ENCODE measurements around the gene TNFRSF11A. TPM values are rescaled to one million over a fixed set of nuclear protein-coding genes. Genes with fewer than 3 reads are reported as not detected.

Gene TNFRSF11A
- total RNA-seq, 1 donor: under 0.01 TPM

DNA sequence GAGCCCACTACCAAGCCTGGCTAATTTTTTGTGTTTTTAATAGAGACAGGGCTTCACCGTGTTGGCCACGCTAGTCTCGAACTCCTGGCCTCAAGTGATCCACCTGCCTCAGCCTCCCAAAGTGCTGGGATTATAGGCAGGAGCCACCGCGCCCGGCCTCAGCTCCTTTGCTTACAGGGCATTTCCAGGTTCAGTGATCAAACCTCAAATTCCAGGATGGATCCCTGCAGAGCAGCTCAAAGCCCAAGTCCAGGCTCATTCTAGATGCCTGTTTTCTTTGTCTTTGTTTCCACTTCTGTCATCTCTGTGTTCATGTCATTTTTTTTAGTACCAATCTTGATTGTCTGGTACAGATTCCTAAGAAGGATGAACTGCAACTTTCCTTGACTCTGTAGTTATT, 41.9 kb downstream of the TNFRSF11A start:
- H3K4me2 ChIP-seq (ENCODE audit: insufficient read depth, low read length): no peak overlapping the region
- H3K79me2 ChIP-seq (ENCODE audit: insufficient read depth, low read length): no peaks in the 10 kb centered on the region
- no peaks in the 10 kb centered on the region for H3K9me3 ChIP-seq (ENCODE audit: low read depth, low read length)
- H3K4me3 ChIP-seq (ENCODE audit: insufficient read depth, low read length): no peak overlapping the region
- no peaks in the 10 kb centered on the region for H3K4me1 ChIP-seq (ENCODE audit: insufficient read depth, low read length)
- no peak overlapping the region for H2AFZ ChIP-seq (ENCODE audit: low read length)
- no peak for DNase-seq (ENCODE audit: insufficient read length, low spot score, missing footprints)
- H4K20me1 ChIP-seq (ENCODE audit: insufficient read depth, low read length): no peaks in the 10 kb centered on the region
- H3K27ac ChIP-seq (ENCODE audit: low read depth, low read length): no peak overlapping the region
- TF ChIP-seq, protein P1, sequence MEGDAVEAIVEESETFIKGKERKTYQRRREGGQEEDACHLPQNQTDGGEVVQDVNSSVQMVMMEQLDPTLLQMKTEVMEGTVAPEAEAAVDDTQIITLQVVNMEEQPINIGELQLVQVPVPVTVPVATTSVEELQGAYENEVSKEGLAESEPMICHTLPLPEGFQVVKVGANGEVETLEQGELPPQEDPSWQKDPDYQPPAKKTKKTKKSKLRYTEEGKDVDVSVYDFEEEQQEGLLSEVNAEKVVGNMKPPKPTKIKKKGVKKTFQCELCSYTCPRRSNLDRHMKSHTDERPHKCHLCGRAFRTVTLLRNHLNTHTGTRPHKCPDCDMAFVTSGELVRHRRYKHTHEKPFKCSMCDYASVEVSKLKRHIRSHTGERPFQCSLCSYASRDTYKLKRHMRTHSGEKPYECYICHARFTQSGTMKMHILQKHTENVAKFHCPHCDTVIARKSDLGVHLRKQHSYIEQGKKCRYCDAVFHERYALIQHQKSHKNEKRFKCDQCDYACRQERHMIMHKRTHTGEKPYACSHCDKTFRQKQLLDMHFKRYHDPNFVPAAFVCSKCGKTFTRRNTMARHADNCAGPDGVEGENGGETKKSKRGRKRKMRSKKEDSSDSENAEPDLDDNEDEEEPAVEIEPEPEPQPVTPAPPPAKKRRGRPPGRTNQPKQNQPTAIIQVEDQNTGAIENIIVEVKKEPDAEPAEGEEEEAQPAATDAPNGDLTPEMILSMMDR (IDR thresholded peaks at IDR 0.05; ENCODE audit: extremely low read depth, low read depth, low read length): no peak
- no peaks in the 10 kb centered on the region for H3K36me3 ChIP-seq (ENCODE audit: insufficient read depth, low read length)
- peaks cover 14% of the 10 kb centered on the region for H3K27me3 ChIP-seq (ENCODE audit: insufficient read depth, low read length)

DNA sequence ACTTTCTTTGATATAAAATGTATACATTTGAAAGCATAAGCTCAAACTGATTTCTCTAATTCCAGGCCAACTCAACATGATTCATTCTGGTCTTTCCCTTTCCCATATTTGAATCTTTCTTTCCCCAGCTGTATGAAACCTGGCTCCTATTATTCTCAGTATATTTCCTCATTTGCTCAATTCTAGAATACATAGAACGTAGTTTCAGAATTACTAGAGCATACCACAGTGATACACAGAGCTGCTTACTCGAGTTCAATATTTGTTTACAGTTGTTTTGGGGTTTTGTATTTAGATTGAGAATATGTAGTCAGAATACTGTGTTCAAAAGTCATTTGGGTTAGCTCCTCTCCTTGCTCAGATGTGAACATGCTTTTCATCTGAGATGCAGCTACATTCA, 43.0 kb downstream of the TNFRSF11A start:
- Histone ChIP-seq H3K9me3 (ENCODE audit: low read depth, low read length) (no peaks in the 10 kb centered on the region), H3K4me2 (ENCODE audit: insufficient read depth, low read length) (no peak overlapping the region), H2AFZ (ENCODE audit: low read length) (no peak overlapping the region), H4K20me1 (ENCODE audit: insufficient read depth, low read length) (no peaks in the 10 kb centered on the region), H3K4me3 (ENCODE audit: insufficient read depth, low read length) (no peak overlapping the region), H3K79me2 (ENCODE audit: insufficient read depth, low read length) (no peaks in the 10 kb centered on the region), H3K4me1 (ENCODE audit: insufficient read depth, low read length) (no peaks in the 10 kb centered on the region), H3K27ac (ENCODE audit: low read depth, low read length) (no peak overlapping the region), H3K27me3 (ENCODE audit: insufficient read depth, low read length) (peaks cover 14% of the 10 kb centered on the region), H3K36me3 (ENCODE audit: insufficient read depth, low read length) (no peaks in the 10 kb centered on the region)
- TF ChIP-seq, protein P1 (IDR thresholded peaks at IDR 0.05; ENCODE audit: extremely low read depth, low read depth, low read length): no peak
- no peak for DNase-seq (ENCODE audit: insufficient read length, low spot score, missing footprints)

DNA sequence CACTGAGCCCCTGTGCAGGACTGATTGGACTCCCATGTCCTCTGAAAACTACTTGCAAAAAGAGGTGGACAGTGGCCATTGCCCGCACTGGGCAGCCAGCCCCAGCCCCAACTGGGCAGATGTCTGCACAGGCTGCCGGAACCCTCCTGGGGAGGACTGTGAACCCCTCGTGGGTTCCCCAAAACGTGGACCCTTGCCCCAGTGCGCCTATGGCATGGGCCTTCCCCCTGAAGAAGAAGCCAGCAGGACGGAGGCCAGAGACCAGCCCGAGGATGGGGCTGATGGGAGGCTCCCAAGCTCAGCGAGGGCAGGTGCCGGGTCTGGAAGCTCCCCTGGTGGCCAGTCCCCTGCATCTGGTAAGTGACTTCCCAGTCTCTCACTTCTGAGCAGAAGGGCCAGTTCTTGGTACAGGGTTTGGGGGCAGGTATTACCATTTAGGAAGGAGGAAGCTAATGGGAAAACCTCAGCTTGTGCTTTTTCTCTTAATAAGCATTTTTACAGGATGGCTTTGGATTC, 44.1 kb downstream of the TNFRSF11A start:
- TF ChIP-seq, protein P1 (IDR thresholded peaks at IDR 0.05; ENCODE audit: extremely low read depth, low read depth, low read length): no peak
- no peak overlapping the region for H3K4me3 ChIP-seq (ENCODE audit: insufficient read depth, low read length)
- no peak for DNase-seq (ENCODE audit: insufficient read length, low spot score, missing footprints)
- no peaks in the 10 kb centered on the region for H3K4me1 ChIP-seq (ENCODE audit: insufficient read depth, low read length)
- no peaks in the 10 kb centered on the region for H3K79me2 ChIP-seq (ENCODE audit: insufficient read depth, low read length)
- H3K9me3 ChIP-seq (ENCODE audit: low read depth, low read length): no peaks in the 10 kb centered on the region
- no peak overlapping the region for H3K27ac ChIP-seq (ENCODE audit: low read depth, low read length)
- peak overlapping the region; percentile 21 for H2AFZ ChIP-seq (ENCODE audit: low read length)
- H3K4me2 ChIP-seq (ENCODE audit: insufficient read depth, low read length): no peak overlapping the region
- no peaks in the 10 kb centered on the region for H3K36me3 ChIP-seq (ENCODE audit: insufficient read depth, low read length)
- H3K27me3 ChIP-seq (ENCODE audit: insufficient read depth, low read length): peaks cover 18% of the 10 kb centered on the region
- H4K20me1 ChIP-seq (ENCODE audit: insufficient read depth, low read length): no peaks in the 10 kb centered on the region

DNA sequence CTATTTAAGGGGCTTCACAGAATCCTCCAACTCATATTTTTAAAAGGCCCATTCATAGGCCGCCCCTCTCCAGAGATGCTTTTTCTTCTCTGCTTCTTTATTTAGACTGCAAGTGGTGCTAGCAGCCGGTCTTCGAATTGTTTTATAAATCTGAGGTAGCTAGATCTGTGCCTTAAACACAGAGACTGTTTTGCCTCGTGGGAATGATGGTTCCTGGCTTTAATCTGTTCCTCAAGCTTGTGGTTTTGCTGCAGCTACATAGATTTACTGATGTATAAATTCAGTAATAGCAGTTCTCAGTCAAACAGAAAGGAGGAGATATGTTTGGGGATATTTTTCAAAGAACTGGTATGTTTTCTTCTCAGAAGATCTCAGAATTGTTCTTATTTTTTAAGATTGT, 45.3 kb downstream of the TNFRSF11A start:
- Histone ChIP-seq H3K4me3 (ENCODE audit: insufficient read depth, low read length) (no peak overlapping the region), H3K36me3 (ENCODE audit: insufficient read depth, low read length) (no peaks in the 10 kb centered on the region), H3K27me3 (ENCODE audit: insufficient read depth, low read length) (peaks cover 18% of the 10 kb centered on the region), H3K4me2 (ENCODE audit: insufficient read depth, low read length) (no peak overlapping the region), H3K9me3 (ENCODE audit: low read depth, low read length) (no peaks in the 10 kb centered on the region), H3K4me1 (ENCODE audit: insufficient read depth, low read length) (no peaks in the 10 kb centered on the region), H4K20me1 (ENCODE audit: insufficient read depth, low read length) (no peaks in the 10 kb centered on the region), H3K27ac (ENCODE audit: low read depth, low read length) (no peak overlapping the region), H2AFZ (ENCODE audit: low read length) (no peak overlapping the region), H3K79me2 (ENCODE audit: insufficient read depth, low read length) (no peaks in the 10 kb centered on the region)
- no peak for DNase-seq (ENCODE audit: insufficient read length, low spot score, missing footprints)
- TF ChIP-seq, protein P1 (IDR thresholded peaks at IDR 0.05; ENCODE audit: extremely low read depth, low read depth, low read length): no peak

Data from osteoblast (primary cell).